SKM-1 treated with dmso at 0.1 percent for 144 hours (cell line): ENCODE results near the gene TMEM232.
"Not testable (repeated sequence)": the region's sequence is repeated elsewhere in the genome, so short reads cannot be mapped to it uniquely, and the experiment has no call there.

Experiments
- DNase-seq: peaks from one replicate; lab custom pipeline; 2025; ENCODE audit not compliant: unreplicated experiment; lab: John Stamatoyannopoulos, UW

Gene TMEM232

GRCh38 chr5:110536120-110537115 is 190.1 kb downstream of the TMEM232 start:
- no peak for DNase-seq

- not testable (repeated sequence) for DNase-seq
Observed at GRCh38 chr5:110535146-110535545, 191.3 kb downstream of the TMEM232 start.

- no peak for DNase-seq
Observed at GRCh38 chr5:110525762-110526161, 200.7 kb downstream of the TMEM232 start.

- no peak for DNase-seq
Observed at GRCh38 chr5:110517396-110517795, 209.1 kb downstream of the TMEM232 start.

- no peak for DNase-seq
Observed at GRCh38 chr5:110514030-110514429, 212.4 kb downstream of the TMEM232 start.

- no peak for DNase-seq
Observed at GRCh38 chr5:110512266-110512665, 214.2 kb downstream of the TMEM232 start.

- DNase-seq = no peak
Observed at GRCh38 chr5:110510146-110510545, 216.3 kb downstream of the TMEM232 start.

GRCh38 chr5:110507972-110508371 is 218.5 kb downstream of the TMEM232 start:
- DNase-seq = no peak

GRCh38 chr5:110506378-110506777 is 220.1 kb downstream of the TMEM232 start:
- no peak for DNase-seq

GRCh38 chr5:110496276-110496675 is 230.2 kb downstream of the TMEM232 start:
- DNase-seq = no peak

GRCh38 chr5:110492446-110492845 is 234.0 kb downstream of the TMEM232 start:
- DNase-seq = no peak

GRCh38 chr5:110478895-110479294 is 247.6 kb downstream of the TMEM232 start:
- DNase-seq = peak; percentile 23

- no peak for DNase-seq
Observed at GRCh38 chr5:110477911-110478310, 248.6 kb downstream of the TMEM232 start.

- DNase-seq = no peak
Observed at GRCh38 chr5:110476164-110476563, 250.3 kb downstream of the TMEM232 start.

GRCh38 chr5:110475529-110475928 is 250.9 kb downstream of the TMEM232 start:
- no peak for DNase-seq

- no peak for DNase-seq
Observed at GRCh38 chr5:110469486-110469885, 257.0 kb downstream of the TMEM232 start.

GRCh38 chr5:110463106-110463505 is 263.4 kb downstream of the TMEM232 start:
- no peak for DNase-seq

GRCh38 chr5:110460837-110461236 is 265.6 kb downstream of the TMEM232 start:
- DNase-seq = no peak

GRCh38 chr5:110458313-110458712 is 268.2 kb downstream of the TMEM232 start:
- no peak for DNase-seq

- DNase-seq = no peak
Observed at GRCh38 chr5:110442856-110443255, 283.6 kb downstream of the TMEM232 start.

GRCh38 chr5:110441035-110441434 is 285.4 kb downstream of the TMEM232 start:
- peak; percentile 7 for DNase-seq

GRCh38 chr5:110440058-110440457 is 286.4 kb downstream of the TMEM232 start:
- DNase-seq = no peak

GRCh38 chr5:110439296-110439695 is 287.2 kb downstream of the TMEM232 start:
- DNase-seq = no peak
